ENCODE results near the gene RTL9. TPM values are rescaled to one million over a fixed set of nuclear protein-coding genes. Genes with fewer than 3 reads are reported as not detected.

RTL9 gene
- total RNA-seq, 4 donors from 2014 or later: 0.21 TPM; not detected in 3

DNA sequence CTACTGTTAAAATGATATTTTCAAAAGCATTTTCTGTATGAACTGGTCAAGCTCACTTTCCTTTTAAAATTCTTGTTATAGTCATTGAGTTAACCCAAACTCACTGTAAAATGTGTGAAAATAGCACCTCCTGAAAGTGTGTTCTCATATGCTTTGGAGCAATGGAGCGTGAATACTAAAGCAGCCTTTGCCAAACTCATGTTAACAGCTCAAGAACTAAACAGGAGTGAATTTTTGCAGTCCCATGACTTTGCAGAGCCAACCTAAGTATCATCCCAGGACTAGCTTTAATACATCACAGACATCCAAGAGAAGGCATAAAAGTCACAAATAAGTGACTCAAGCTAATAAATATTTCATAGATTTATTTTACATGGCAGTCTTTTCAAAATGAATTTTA is 43.1 kb upstream of the RTL9 start:
- H3K9me3 ChIP-seq: no peaks in the 10 kb centered on the region
- WGBS, 2 donors: 78 to 93% methylated on average over 1 of the region's 1 CpG

DNA sequence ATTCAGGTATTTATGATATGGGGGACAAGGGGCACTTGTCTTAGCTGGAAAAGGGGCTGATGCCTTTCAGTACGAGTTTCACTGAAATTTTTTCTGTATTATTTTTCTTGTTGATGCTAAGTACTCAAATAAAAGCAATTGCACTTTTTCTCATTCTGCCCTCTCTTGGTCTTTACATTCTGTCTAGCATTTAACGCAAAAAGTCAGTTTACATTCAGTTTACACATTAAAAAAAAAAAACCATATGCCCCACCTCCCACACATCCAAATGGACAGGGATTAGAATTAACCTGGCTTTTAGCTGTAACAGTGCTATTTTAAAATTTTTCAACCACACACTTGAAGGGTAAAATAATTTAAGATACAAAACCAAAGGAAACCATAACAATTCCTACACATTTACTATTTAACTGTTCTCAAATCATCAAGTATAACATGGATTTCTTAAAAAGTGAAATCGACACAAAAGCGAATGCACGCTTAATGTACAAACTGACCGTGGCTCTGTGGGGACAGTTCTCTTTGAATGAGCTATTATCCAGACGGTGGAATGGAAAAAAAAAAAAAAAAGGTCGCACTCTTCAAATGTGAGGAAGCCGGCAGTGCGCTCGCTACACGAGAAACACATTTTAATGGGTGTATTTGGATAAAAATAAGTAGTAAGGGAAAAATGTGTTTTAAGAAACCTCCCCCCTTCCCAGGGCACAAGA is 42.1 kb upstream of the RTL9 start:
- no peak for DNase-seq (ENCODE audit: low spot score in 2 of 2)
- Histone ChIP-seq H3K27ac (no peak overlapping the region), H3K9me3 (no peaks in the 10 kb centered on the region), H3K4me3 (peak overlapping the region; percentile 59 to 85 (median 69)), H3K4me1 (peaks cover 0 to 11% (median 0%) of the 10 kb centered on the region in 4 donors), H3K36me3 (no peaks in the 10 kb centered on the region), H3K27me3 (peaks cover 0 to 12% of the 10 kb centered on the region in 2 donors)
- WGBS, 2 donors: 6 to 33% methylated on average over 12 of the region's 12 CpGs
- no peak for TF ChIP-seq POLR2A (IDR thresholded peaks at IDR 0.05)
- TF ChIP-seq, protein P1, sequence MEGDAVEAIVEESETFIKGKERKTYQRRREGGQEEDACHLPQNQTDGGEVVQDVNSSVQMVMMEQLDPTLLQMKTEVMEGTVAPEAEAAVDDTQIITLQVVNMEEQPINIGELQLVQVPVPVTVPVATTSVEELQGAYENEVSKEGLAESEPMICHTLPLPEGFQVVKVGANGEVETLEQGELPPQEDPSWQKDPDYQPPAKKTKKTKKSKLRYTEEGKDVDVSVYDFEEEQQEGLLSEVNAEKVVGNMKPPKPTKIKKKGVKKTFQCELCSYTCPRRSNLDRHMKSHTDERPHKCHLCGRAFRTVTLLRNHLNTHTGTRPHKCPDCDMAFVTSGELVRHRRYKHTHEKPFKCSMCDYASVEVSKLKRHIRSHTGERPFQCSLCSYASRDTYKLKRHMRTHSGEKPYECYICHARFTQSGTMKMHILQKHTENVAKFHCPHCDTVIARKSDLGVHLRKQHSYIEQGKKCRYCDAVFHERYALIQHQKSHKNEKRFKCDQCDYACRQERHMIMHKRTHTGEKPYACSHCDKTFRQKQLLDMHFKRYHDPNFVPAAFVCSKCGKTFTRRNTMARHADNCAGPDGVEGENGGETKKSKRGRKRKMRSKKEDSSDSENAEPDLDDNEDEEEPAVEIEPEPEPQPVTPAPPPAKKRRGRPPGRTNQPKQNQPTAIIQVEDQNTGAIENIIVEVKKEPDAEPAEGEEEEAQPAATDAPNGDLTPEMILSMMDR (IDR thresholded peaks at IDR 0.05): no peak
- TF ChIP-seq EP300 (IDR thresholded peaks at IDR 0.05): no peak

More for the DNA sequence above, 43.1 kb upstream of the RTL9 start:
- peaks cover 0 to 12% of the 10 kb centered on the region in 2 donors for H3K27me3 ChIP-seq
- no peak for DNase-seq (ENCODE audit: low spot score in 2 of 2)
- H3K36me3 ChIP-seq: no peaks in the 10 kb centered on the region
- H3K4me1 ChIP-seq: peaks cover 0 to 14% (median 0%) of the 10 kb centered on the region in 4 donors
- no peak overlapping the region for H3K27ac ChIP-seq
- TF ChIP-seq, protein P1 (IDR thresholded peaks at IDR 0.05): no peak
- TF ChIP-seq POLR2A (IDR thresholded peaks at IDR 0.05) (no peak), EP300 (IDR thresholded peaks at IDR 0.05) (no peak)
- H3K4me3 ChIP-seq: no peak overlapping the region

DNA sequence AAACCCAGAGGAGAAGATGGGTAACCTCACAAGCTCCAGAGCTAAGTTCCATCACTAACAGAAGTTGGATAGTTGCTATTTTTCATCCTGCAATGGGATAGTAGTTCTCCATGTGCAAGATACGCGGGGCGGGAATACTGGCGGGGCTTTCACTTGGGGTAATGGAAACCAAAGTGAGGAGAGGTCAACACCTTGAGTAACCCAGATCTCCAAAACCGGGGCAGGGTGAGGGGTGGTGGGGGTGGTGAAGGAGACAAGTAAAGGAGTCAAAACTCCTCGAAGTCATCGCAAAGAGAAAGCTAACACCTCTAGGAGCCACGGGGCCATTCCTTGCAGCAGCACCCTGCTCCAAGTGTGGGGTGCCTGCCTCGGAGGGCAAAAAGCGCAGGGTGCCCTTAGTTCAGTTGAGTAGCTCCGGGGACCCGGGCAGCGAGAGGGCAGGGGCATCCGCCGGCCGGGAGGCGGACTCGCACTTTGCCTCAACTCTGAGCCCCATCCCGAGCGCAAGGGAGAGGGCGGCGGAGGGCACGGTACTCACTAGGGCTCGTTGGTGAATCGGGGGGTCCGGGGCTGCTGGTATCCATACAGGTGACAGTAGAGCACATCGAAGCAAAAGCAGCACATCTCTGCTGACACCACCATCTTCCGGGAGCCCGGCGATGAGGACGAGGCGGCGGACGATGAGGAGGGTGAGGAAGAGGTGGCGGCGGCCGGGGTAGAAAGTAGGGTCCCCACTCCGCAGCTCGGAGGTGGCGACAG is 41.4 kb upstream of the RTL9 start:
- 3 to 47% methylated on average over 6 to 40 of the region's 40 CpGs for WGBS, 2 donors
- peak overlapping the region; percentile 70 to 91 (median 89) for H3K27ac ChIP-seq
- no peaks in the 10 kb centered on the region for H3K36me3 ChIP-seq
- peaks cover 0 to 12% of the 10 kb centered on the region in 2 donors for H3K27me3 ChIP-seq
- H3K9me3 ChIP-seq: no peaks in the 10 kb centered on the region
- TF ChIP-seq, protein P1 (IDR thresholded peaks at IDR 0.05): no peak
- TF ChIP-seq POLR2A (IDR thresholded peaks at IDR 0.05) (no peak), EP300 (IDR thresholded peaks at IDR 0.05) (no peak)
- H3K4me3 ChIP-seq: peak overlapping the region; percentile 59 to 85 (median 69)
- peaks cover 0 to 11% (median 0%) of the 10 kb centered on the region in 4 donors for H3K4me1 ChIP-seq
- peak in 1 of 2 donors; percentile 4 for DNase-seq (ENCODE audit: low spot score in 2 of 2)

DNA sequence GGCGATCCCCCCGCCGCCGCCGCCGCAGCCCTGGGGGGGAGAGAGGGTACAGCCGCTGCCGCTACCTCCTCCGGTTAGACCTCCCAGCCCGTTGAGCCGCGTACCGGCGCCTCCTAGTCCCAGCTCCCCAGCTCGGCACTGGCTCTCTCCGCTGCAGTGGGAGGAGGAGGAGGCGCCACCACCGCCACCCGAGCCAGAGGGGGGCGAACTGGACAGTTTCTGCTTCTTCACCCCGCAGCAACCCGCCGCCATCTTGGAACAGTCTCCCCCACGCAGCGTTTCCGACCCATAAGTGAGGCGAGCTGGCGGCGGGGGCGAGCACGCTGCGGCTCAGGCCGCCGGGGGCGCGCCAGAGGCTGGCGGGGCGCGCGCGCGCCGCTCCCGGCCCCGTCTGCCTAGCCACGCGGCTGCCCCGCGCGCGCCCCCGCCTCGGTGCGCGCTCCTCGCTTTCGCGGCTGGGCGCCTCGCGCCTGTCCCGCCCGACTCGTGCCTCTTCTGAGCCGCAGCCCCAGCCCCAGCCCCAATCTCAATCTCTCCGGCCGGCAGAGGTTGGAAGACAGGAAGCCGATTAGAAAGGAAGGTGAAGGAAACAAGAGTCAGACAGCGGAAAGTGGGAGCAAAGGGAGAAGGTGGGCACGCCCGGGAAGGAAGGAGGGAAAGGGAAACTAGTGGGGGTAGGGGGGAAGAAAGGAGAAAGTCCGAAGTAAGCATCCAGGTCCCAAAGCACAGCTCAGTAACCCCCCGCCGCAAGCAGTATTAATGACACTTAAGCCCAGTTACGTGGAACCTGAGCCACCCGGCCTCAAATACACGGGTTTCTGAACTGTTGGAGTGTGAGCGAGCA is 40.6 kb upstream of the RTL9 start, which contains the start of gene AMMECR1:
Gene AMMECR1 (minus strand): TSS at position 266 of the 844 bp plus-strand sequence. CDS start 14 bp downstream, at position 252.
- DNase-seq (ENCODE audit: low spot score in 2 of 2): peak; percentile 44 to 56
- 0 to 42% methylated on average over 12 to 55 of the region's 78 CpGs for WGBS, 2 donors
- H3K36me3 ChIP-seq: no peaks in the 10 kb centered on the region

More for the DNA sequence above, 40.6 kb upstream of the RTL9 start, which contains the start of gene AMMECR1:
- Histone ChIP-seq H3K27me3 (peaks cover 0 to 12% of the 10 kb centered on the region in 2 donors), H3K4me3 (peak within 1 kb of the TSS; percentile 59 to 85 (median 69)), H3K27ac (peak within 1 kb of the TSS; percentile 70 to 91 (median 89)), H3K9me3 (no peaks in the 10 kb centered on the region), H3K4me1 (peaks cover 0 to 11% (median 0%) of the 10 kb centered on the region in 4 donors)
- peak in 1 of 2 donors; percentile 52 for TF ChIP-seq EP300 (IDR thresholded peaks at IDR 0.05)
- peak; percentile 10 to 71 for TF ChIP-seq POLR2A (IDR thresholded peaks at IDR 0.05)
- TF ChIP-seq, protein P1 (IDR thresholded peaks at IDR 0.05): peak in 1 of 5 experiments; percentile 43
